Transverse colon (tissue), 4 donors: ENCODE results near the gene CCDC88A. TPM values are rescaled to one million over a fixed set of nuclear protein-coding genes. Genes with fewer than 3 reads are reported as not detected.

Source experiments
- DNase-seq: peaks from one replicate; pipeline ENCODE4 v3.0.0-alpha.2; 2019
- H3K27ac ChIP-seq, 4 donors: fragments of 200-600 bp; sonication (generic); 2 replicates each; pipeline ENCODE4 v1.5.1; 2016 to 2018; ENCODE audit warnings: inconsistent platforms in 4 of 4
- H3K27me3 ChIP-seq: fragments of 200-600 bp; sonication (generic); 2 replicates; pipeline ENCODE4 v1.5.1; 2017; ENCODE audit warnings: inconsistent platforms
- H3K36me3 ChIP-seq, 4 donors: fragments of 200-600 bp; sonication (generic); 2 replicates each; pipeline ENCODE4 v1.5.1; 2017 to 2019; ENCODE audit warnings: inconsistent platforms in 4 of 4
- H3K4me1 ChIP-seq, 4 donors: fragments of 200-600 bp; sonication (generic); 2 replicates each; pipeline ENCODE4 v1.5.1; 2017 to 2020; ENCODE audit warnings: inconsistent platforms in 4 of 4
- H3K4me3 ChIP-seq, 4 donors: fragments of 200-600 bp; sonication (generic); 1 replicate in 1 of 4; 2 replicates in 3 of 4; pipeline versions ENCODE4 v1.5.1 to v1.6.1; 2017 to 2019; ENCODE audit warnings: inconsistent platforms in 4 of 4
- H3K9me3 ChIP-seq, 2 donors: fragments of 200-600 bp; sonication (generic); 2 replicates each; pipeline ENCODE4 v1.5.1; 2017 to 2019; ENCODE audit warnings: inconsistent platforms in 2 of 2
- EP300 ChIP-seq: sonication (generic); formaldehyde crosslinking; IDR thresholded peaks from one replicate; pipeline ENCODE4 v1.6.1; 2017; ENCODE audit warnings: antibody characterized with exemption, low read depth
- POLR2A ChIP-seq: fragments of 450-650 bp; IDR thresholded peaks from one replicate; pipeline ENCODE4 v1.6.1; 2016; ENCODE audit warnings: antibody characterized with exemption, mild to moderate bottlenecking, moderate library complexity
- POLR2AphosphoS5 ChIP-seq, 3 donors: sonication (generic); formaldehyde crosslinking; IDR thresholded peaks; one replicate each; pipeline ENCODE4 v1.6.1; 2016; ENCODE audit warnings: antibody characterized with exemption in 3 of 3
- WGBS, 2 donors: methylation state at CpG; one replicate each; pipeline ENCODE4 v1.1.5; 2018; ENCODE audit warnings: low coverage in 1 of 2; 5-methylcytosine and 5-hydroxymethylcytosine counted together
- in situ Hi-C, 4 donors: fragments of 200-750 bp; cut with MboI; loops; one replicate each; pipeline versions ENCODE4 v1.15.0 to v1.15.1; 2017; ENCODE audit warnings: low sequenced_read_pairs in 3 of 4, low pct_ligation_motif_present in 1 of 4, low pct_unique_long_range_greater_than_20kb in 1 of 4
- intact Hi-C: fragments of 100-400 bp; cut with DNase I; formaldehyde crosslinking; loops from one replicate; pipeline ENCODE4 v1.15.1; 2023; ENCODE audit warnings: low total_unique reads
- small RNA-seq, 4 donors: library from RNA; depleted of rRNA; stranded (forward); fragments of <200 nt; gene quantifications; one replicate each; pipeline ENCODE3, GENCODE V24; 2016
- total RNA-seq, 4 donors: library from RNA; depleted of rRNA; stranded (reverse); fragments of >200 nt; gene quantifications; one replicate each; pipeline ENCODE4 v1.1.0, GENCODE V29; 2016
- TF ChIP-seq, protein P1 (sequence below), 5 experiments: fragments of 200-600 bp in 3 of 5; fragments of 450-650 bp in 2 of 5; sonication (generic) in 3 of 5; IDR thresholded peaks; 1 replicate in 2 of 5; 2 replicates in 3 of 5; pipeline ENCODE4 v1.5.1; 2016 to 2017; ENCODE audit warnings: antibody characterized with exemption in 5 of 5, inconsistent platforms in 3 of 5, mild to moderate bottlenecking in 2 of 5, moderate library complexity in 1 of 5

The CCDC88A gene
- total RNA-seq, 4 donors from 2014 or later: 8.6 to 33.7 (median 19.7) TPM

DNA sequence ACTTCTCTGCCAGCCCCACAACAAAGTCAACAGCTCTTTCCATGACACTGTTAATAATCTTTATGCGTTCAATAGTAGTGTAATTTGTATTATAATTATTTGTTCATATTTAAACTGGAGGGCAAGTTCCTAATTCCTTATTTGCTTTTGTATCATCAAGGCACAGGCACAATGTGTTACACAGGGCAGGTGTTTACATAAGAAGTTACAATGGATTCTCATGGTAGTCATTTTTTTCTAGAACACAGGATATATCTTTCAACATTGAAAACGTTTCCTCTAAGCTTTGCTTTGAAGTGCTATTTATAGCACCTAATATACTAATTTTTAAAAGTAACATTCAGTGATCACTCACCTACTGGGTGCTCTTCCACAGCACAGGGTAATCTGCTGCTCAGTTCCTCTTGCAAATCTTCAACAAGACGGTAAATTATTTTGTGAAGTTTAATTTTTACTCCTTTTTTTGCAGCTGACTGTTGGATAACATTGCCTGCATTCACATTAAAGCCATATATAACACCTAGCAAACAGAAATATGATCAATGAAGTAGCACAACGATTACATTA, 179.9 kb downstream of the CCDC88A start:
- no peaks in the 10 kb centered on the region for H3K27me3 ChIP-seq
- peaks cover 0 to 61% (median 14%) of the 10 kb centered on the region in 4 donors for H3K36me3 ChIP-seq
- no peak overlapping the region for H3K27ac ChIP-seq
- intact Hi-C loops (no loop called here), in situ Hi-C loops (no loop called here)
- no peak for DNase-seq
- 62 to 68% methylated on average over 4 of the region's 4 CpGs for WGBS, 2 donors
- peaks cover 0 to 3% (median under 1%) of the 10 kb centered on the region in 4 donors for H3K4me1 ChIP-seq
- TF ChIP-seq POLR2A (no peak), POLR2AphosphoS5 (IDR thresholded peaks at IDR 0.05) (no peak), EP300 (no peak)
- TF ChIP-seq, protein P1, sequence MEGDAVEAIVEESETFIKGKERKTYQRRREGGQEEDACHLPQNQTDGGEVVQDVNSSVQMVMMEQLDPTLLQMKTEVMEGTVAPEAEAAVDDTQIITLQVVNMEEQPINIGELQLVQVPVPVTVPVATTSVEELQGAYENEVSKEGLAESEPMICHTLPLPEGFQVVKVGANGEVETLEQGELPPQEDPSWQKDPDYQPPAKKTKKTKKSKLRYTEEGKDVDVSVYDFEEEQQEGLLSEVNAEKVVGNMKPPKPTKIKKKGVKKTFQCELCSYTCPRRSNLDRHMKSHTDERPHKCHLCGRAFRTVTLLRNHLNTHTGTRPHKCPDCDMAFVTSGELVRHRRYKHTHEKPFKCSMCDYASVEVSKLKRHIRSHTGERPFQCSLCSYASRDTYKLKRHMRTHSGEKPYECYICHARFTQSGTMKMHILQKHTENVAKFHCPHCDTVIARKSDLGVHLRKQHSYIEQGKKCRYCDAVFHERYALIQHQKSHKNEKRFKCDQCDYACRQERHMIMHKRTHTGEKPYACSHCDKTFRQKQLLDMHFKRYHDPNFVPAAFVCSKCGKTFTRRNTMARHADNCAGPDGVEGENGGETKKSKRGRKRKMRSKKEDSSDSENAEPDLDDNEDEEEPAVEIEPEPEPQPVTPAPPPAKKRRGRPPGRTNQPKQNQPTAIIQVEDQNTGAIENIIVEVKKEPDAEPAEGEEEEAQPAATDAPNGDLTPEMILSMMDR (IDR thresholded peaks at IDR 0.05): no peak
- H3K4me3 ChIP-seq: no peak overlapping the region
- H3K9me3 ChIP-seq: no peaks in the 10 kb centered on the region

Small RNAs within 50 kb of the gene (small RNA-seq; reads per million reads assigned to genes)
- gene RF00019 (0 reads per million in 4 donors), gene RNU6-221P (0 reads per million in 4 donors), gene RNU6-775P (0 reads per million in 4 donors)

Other genes with a start within 250 kb of the CCDC88A start
- 10 to 100 TPM in 1 of 4 donors, 1 to 10 TPM in 3; 1.2 to 15.9 (median 7.0) TPM for gene CLHC1, start 187.6 kb downstream of the CCDC88A start, total RNA-seq
- gene RPS27A, start 187.2 kb downstream of the CCDC88A start, total RNA-seq: 1,000 to 10,000 TPM in 2 of 4 donors, 100 to 1,000 TPM in 2; 233 to 1,267 (median 895) TPM
- gene MTIF2, start 150.6 kb downstream of the CCDC88A start, total RNA-seq: 10 to 100 TPM; 22.7 to 34.4 (median 33.5) TPM
- 10 to 100 TPM; 10.1 to 22.9 (median 12.3) TPM for gene CFAP36, start 99.9 kb upstream of the CCDC88A start, total RNA-seq
- 10 to 100 TPM; 59.5 to 79.7 (median 69.8) TPM for gene PPP4R3B, start 197.8 kb upstream of the CCDC88A start, total RNA-seq